ENCODE data around the gene MMD. TPM values are rescaled to one million over a fixed set of nuclear protein-coding genes. Genes with fewer than 3 reads are reported as not detected.
"Not testable (repeated sequence)": the region's sequence is repeated elsewhere in the genome, so short reads cannot be mapped to it uniquely, and the experiment has no call there.

MMD gene
- polyA plus RNA-seq, 1 donor from 2014 or later, result 10.5 TPM

- peak overlapping the region in 2 of 3 donors; percentile 92 to 93 for H3K27ac Mint-ChIP-seq
Measured at GRCh38 chr17:55418369-55419268, 3.0 kb downstream of the MMD start.

GRCh38 chr17:55417411-55418268, 4.0 kb downstream of the MMD start:
- Mint-ChIP-seq H3K27me3 (no peaks in the 10 kb centered on the region), H3K4me1 (peaks cover 21 to 32% (median 30%) of the 10 kb centered on the region in 3 donors), H3K36me3 (no peaks in the 10 kb centered on the region), H3K4me3 (no peak overlapping the region), H3K27ac (peak overlapping the region in 2 of 3 donors; percentile 15 to 18), H3K9me3 (no peaks in the 10 kb centered on the region)

More at GRCh38 chr17:55418369-55419268, 3.0 kb downstream of the MMD start:
- H3K4me3 Mint-ChIP-seq, result peak overlapping the region in 3 of 4 donors; percentile 3 to 96 (median 47)
- peaks cover 21 to 35% (median 30%) of the 10 kb centered on the region in 3 donors for H3K4me1 Mint-ChIP-seq
- no peaks in the 10 kb centered on the region for H3K9me3 Mint-ChIP-seq
- no peaks in the 10 kb centered on the region for H3K36me3 Mint-ChIP-seq
- H3K27me3 Mint-ChIP-seq, result peaks cover 3% of the 10 kb centered on the region

GRCh38 chr17:55416470-55417052, 5.1 kb downstream of the MMD start:
- H3K4me1 Mint-ChIP-seq, result peaks cover 20 to 30% (median 29%) of the 10 kb centered on the region in 3 donors
- H3K27me3 Mint-ChIP-seq, result no peaks in the 10 kb centered on the region
- H3K9me3 Mint-ChIP-seq, result no peaks in the 10 kb centered on the region
- no peaks in the 10 kb centered on the region for H3K36me3 Mint-ChIP-seq
- no peak overlapping the region for H3K27ac Mint-ChIP-seq
- no peak overlapping the region for H3K4me3 Mint-ChIP-seq

GRCh38 chr17:55416000-55416399, 5.6 kb downstream of the MMD start:
- Mint-ChIP-seq H3K27me3 (no peaks in the 10 kb centered on the region), H3K9me3 (no peaks in the 10 kb centered on the region), H3K27ac (no peak overlapping the region), H3K36me3 (no peaks in the 10 kb centered on the region), H3K4me3 (no peak overlapping the region), H3K4me1 (peaks cover 20 to 30% (median 29%) of the 10 kb centered on the region in 3 donors)

GRCh38 chr17:55414983-55415382, 6.7 kb downstream of the MMD start:
- H3K9me3 Mint-ChIP-seq, result no peaks in the 10 kb centered on the region
- no peaks in the 10 kb centered on the region for H3K27me3 Mint-ChIP-seq
- peaks cover 14 to 25% (median 23%) of the 10 kb centered on the region in 3 donors for H3K4me1 Mint-ChIP-seq
- no peaks in the 10 kb centered on the region for H3K36me3 Mint-ChIP-seq
- no peak overlapping the region for H3K27ac Mint-ChIP-seq
- no peak overlapping the region for H3K4me3 Mint-ChIP-seq

GRCh38 chr17:55413825-55414489, 7.7 kb downstream of the MMD start:
- H3K36me3 Mint-ChIP-seq, result no peaks in the 10 kb centered on the region
- H3K4me3 Mint-ChIP-seq, result no peak overlapping the region
- H3K9me3 Mint-ChIP-seq, result no peaks in the 10 kb centered on the region
- H3K27me3 Mint-ChIP-seq, result no peaks in the 10 kb centered on the region
- no peak overlapping the region for H3K27ac Mint-ChIP-seq
- peaks cover 4 to 14% (median 13%) of the 10 kb centered on the region in 3 donors for H3K4me1 Mint-ChIP-seq

GRCh38 chr17:55411463-55411855, 10.2 kb downstream of the MMD start:
- H3K27ac Mint-ChIP-seq, result no peak overlapping the region
- H3K4me1 Mint-ChIP-seq, result peaks cover 0 to under 1% (median 0%) of the 10 kb centered on the region in 3 donors
- no peaks in the 10 kb centered on the region for H3K9me3 Mint-ChIP-seq
- H3K4me3 Mint-ChIP-seq, result no peak overlapping the region
- no peaks in the 10 kb centered on the region for H3K27me3 Mint-ChIP-seq
- peaks cover 5% of the 10 kb centered on the region for H3K36me3 Mint-ChIP-seq

GRCh38 chr17:55410722-55411462, 10.7 kb downstream of the MMD start:
- H3K36me3 Mint-ChIP-seq, result peaks cover 6% of the 10 kb centered on the region
- no peak overlapping the region for H3K4me3 Mint-ChIP-seq
- no peaks in the 10 kb centered on the region for H3K27me3 Mint-ChIP-seq
- no peaks in the 10 kb centered on the region for H3K4me1 Mint-ChIP-seq
- no peaks in the 10 kb centered on the region for H3K9me3 Mint-ChIP-seq
- H3K27ac Mint-ChIP-seq, result no peak overlapping the region

GRCh38 chr17:55409030-55409800, 12.4 kb downstream of the MMD start:
- H3K27ac Mint-ChIP-seq, result no peak overlapping the region
- H3K4me1 Mint-ChIP-seq, result no peaks in the 10 kb centered on the region
- H3K36me3 Mint-ChIP-seq, result peaks cover 8% of the 10 kb centered on the region
- no peak overlapping the region for H3K4me3 Mint-ChIP-seq
- H3K9me3 Mint-ChIP-seq, result no peaks in the 10 kb centered on the region
- H3K27me3 Mint-ChIP-seq, result no peaks in the 10 kb centered on the region

- Mint-ChIP-seq H3K4me1 (no peaks in the 10 kb centered on the region), H3K27me3 (no peaks in the 10 kb centered on the region), H3K36me3 (peaks cover 11% of the 10 kb centered on the region), H3K4me3 (no peak overlapping the region), H3K9me3 (no peaks in the 10 kb centered on the region), H3K27ac (peak overlapping the region in 1 of 3 donors; percentile 81)
Measured at GRCh38 chr17:55407641-55408566, 13.7 kb downstream of the MMD start.

- peaks cover 11% of the 10 kb centered on the region for H3K36me3 Mint-ChIP-seq
- no peaks in the 10 kb centered on the region for H3K9me3 Mint-ChIP-seq
- H3K4me3 Mint-ChIP-seq, result no peak overlapping the region
- no peaks in the 10 kb centered on the region for H3K4me1 Mint-ChIP-seq
- no peak overlapping the region for H3K27ac Mint-ChIP-seq
- H3K27me3 Mint-ChIP-seq, result no peaks in the 10 kb centered on the region
Measured at GRCh38 chr17:55405600-55405999, 16.0 kb downstream of the MMD start.

- H3K36me3 Mint-ChIP-seq, result peaks cover 13% of the 10 kb centered on the region
- H3K4me1 Mint-ChIP-seq, H3K4me3 Mint-ChIP-seq, H3K27me3 Mint-ChIP-seq, H3K9me3 Mint-ChIP-seq, H3K27ac Mint-ChIP-seq: not testable (repeated sequence)
Measured at GRCh38 chr17:55404197-55404596, 17.4 kb downstream of the MMD start.
